Fibroblast of lung (primary cell): ENCODE results near the gene NELFB. TPM values are rescaled to one million over a fixed set of nuclear protein-coding genes. Genes with fewer than 3 reads are reported as not detected.
A peak's percentile ranks its signal among the peaks of the same experiment; 100 is the strongest.

Experiments
- DNase-seq, 2 donors: peaks; one replicate each; pipeline versions ENCODE4 v3.0.0 to v3.0.0-alpha.2; 2010; ENCODE audit warnings: low read depth in 2 of 2
- H2AFZ ChIP-seq: 2 replicates; pipeline ENCODE4 v1.5.1; 2012; ENCODE audit warnings: low read length, control low read depth, inconsistent platforms
- H3K27ac ChIP-seq: 2 replicates; pipeline ENCODE4 v1.5.1; 2011; ENCODE audit warnings: low read length, control low read depth; ENCODE audit not compliant: insufficient read depth
- H3K27me3 ChIP-seq: 2 replicates; pipeline ENCODE4 v1.5.1; 2011; ENCODE audit warnings: mild to moderate bottlenecking, low read length; ENCODE audit not compliant: control insufficient read depth, insufficient read depth
- H3K36me3 ChIP-seq: 2 replicates; pipeline ENCODE4 v1.5.1; 2011; ENCODE audit warnings: low read length; ENCODE audit not compliant: control insufficient read depth, insufficient read depth
- H3K4me1 ChIP-seq: 2 replicates; pipeline ENCODE4 v1.5.1; 2011; ENCODE audit warnings: low read length; ENCODE audit not compliant: control insufficient read depth, insufficient read depth; ENCODE audit errors: extremely low read depth
- H3K4me2 ChIP-seq: 2 replicates; pipeline ENCODE4 v1.5.1; 2011; ENCODE audit warnings: low read length, control low read depth; ENCODE audit not compliant: insufficient read depth; ENCODE audit errors: extremely low read depth
- H3K4me3 ChIP-seq, 4 experiments: fragments of 200-600 bp in 1 of 4; sonication (generic) in 1 of 4; replicated peaks in 1 of 4; 2 replicates each; pipeline ENCODE4 v1.5.1; 2011 to 2016; ENCODE audit warnings: low read length in 4 of 4, low read depth in 3 of 4, mild to moderate bottlenecking in 3 of 4, control low read depth in 2 of 4, inconsistent platforms in 1 of 4, mixed read lengths in 1 of 4; ENCODE audit not compliant: insufficient read depth in 1 of 4; ENCODE audit errors: control extremely low read depth in 1 of 4
- H3K79me2 ChIP-seq: 2 replicates; pipeline ENCODE4 v1.5.1; 2012; ENCODE audit warnings: mild to moderate bottlenecking, low read length, inconsistent platforms; ENCODE audit not compliant: control insufficient read depth, insufficient read depth
- H3K9ac ChIP-seq: 2 replicates; pipeline ENCODE4 v1.5.1; 2011; ENCODE audit warnings: mild to moderate bottlenecking, low read length, control low read depth; ENCODE audit not compliant: insufficient read depth
- H3K9me3 ChIP-seq: 2 replicates; pipeline ENCODE4 v1.5.1; 2012; ENCODE audit warnings: low read depth, low read length; ENCODE audit not compliant: control insufficient read depth, insufficient read depth
- H4K20me1 ChIP-seq: 2 replicates; pipeline ENCODE4 v1.5.1; 2011; ENCODE audit warnings: low read length; ENCODE audit not compliant: control insufficient read depth, insufficient read depth; ENCODE audit errors: extremely low read depth
- EZH2 ChIP-seq: IDR thresholded peaks from 2 replicates; pipeline ENCODE4 v1.5.1; 2012; ENCODE audit warnings: low read length, control low read depth, mild to moderate bottlenecking; ENCODE audit errors: missing control alignments
- polyA plus RNA-seq, 2 donors: library from polyadenylated mRNA; depleted of rRNA in 1 of 2; stranded (reverse) in 1 of 2; unstranded in 1 of 2; fragments of >200 nt; gene quantifications; 2 replicates each; pipeline ENCODE4 v1.2.1, GENCODE V29; 2011 to 2012; ENCODE audit warnings: missing spikeins in 1 of 2
- total RNA-seq: library from RNA; depleted of rRNA; stranded (reverse); fragments of >200 nt; gene quantifications from 2 replicates; pipeline ENCODE4 v1.2.1, GENCODE V29; 2014
- TF ChIP-seq, protein P1 (sequence below), 2 donors: IDR thresholded peaks in 1 of 2; conservative IDR thresholded peaks in 1 of 2; 1 replicate in 1 of 2; 2 replicates in 1 of 2; pipeline ENCODE4 v1.5.1; 2011 to 2012; ENCODE audit warnings: low read length in 2 of 2, control low read depth in 1 of 2, inconsistent platforms in 1 of 2, low read depth in 1 of 2, mild to moderate bottlenecking in 1 of 2

The NELFB gene
- total and polyA plus RNA-seq, 2 donors (not counting 1 experiment from before 2014, with no cell fraction given), result 23.5 to 50.0 TPM

- H3K27me3 ChIP-seq, result no peaks in the 10 kb centered on the region
- no peak for TF ChIP-seq EZH2
- TF ChIP-seq, protein P1, sequence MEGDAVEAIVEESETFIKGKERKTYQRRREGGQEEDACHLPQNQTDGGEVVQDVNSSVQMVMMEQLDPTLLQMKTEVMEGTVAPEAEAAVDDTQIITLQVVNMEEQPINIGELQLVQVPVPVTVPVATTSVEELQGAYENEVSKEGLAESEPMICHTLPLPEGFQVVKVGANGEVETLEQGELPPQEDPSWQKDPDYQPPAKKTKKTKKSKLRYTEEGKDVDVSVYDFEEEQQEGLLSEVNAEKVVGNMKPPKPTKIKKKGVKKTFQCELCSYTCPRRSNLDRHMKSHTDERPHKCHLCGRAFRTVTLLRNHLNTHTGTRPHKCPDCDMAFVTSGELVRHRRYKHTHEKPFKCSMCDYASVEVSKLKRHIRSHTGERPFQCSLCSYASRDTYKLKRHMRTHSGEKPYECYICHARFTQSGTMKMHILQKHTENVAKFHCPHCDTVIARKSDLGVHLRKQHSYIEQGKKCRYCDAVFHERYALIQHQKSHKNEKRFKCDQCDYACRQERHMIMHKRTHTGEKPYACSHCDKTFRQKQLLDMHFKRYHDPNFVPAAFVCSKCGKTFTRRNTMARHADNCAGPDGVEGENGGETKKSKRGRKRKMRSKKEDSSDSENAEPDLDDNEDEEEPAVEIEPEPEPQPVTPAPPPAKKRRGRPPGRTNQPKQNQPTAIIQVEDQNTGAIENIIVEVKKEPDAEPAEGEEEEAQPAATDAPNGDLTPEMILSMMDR (conservative IDR thresholded peaks at IDR 0.05 in 1 of 2, IDR thresholded peaks at IDR 0.05 in 1 of 2; ENCODE audit: low read depth in 1 of 2, low read length in 2 of 2), result no peak
- no peaks in the 10 kb centered on the region for H3K79me2 ChIP-seq
- no peak overlapping the region for H3K4me2 ChIP-seq
- H3K36me3 ChIP-seq, result peaks cover 18% of the 10 kb centered on the region
- H2AFZ ChIP-seq, result no peak overlapping the region
- DNase-seq, result no peak
- H3K9ac ChIP-seq, result no peak overlapping the region
- H3K4me3 ChIP-seq, result peak overlapping the region in 1 of 4 experiments; percentile 22
- no peaks in the 10 kb centered on the region for H3K9me3 ChIP-seq
- peaks cover 5% of the 10 kb centered on the region for H3K4me1 ChIP-seq
- H4K20me1 ChIP-seq, result no peaks in the 10 kb centered on the region
- no peak overlapping the region for H3K27ac ChIP-seq
Measured at GRCh38 chr9:137217276-137218211, 37.6 kb upstream of the NELFB start.

GRCh38 chr9:137218212-137218753 is 36.8 kb upstream of the NELFB start:
- Histone ChIP-seq H2AFZ (no peak overlapping the region), H3K4me1 (peaks cover 8% of the 10 kb centered on the region), H4K20me1 (no peaks in the 10 kb centered on the region), H3K27ac (no peak overlapping the region), H3K79me2 (no peaks in the 10 kb centered on the region), H3K27me3 (no peaks in the 10 kb centered on the region), H3K36me3 (peaks cover 13% of the 10 kb centered on the region), H3K9me3 (no peaks in the 10 kb centered on the region), H3K4me3 (no peak overlapping the region), H3K4me2 (no peak overlapping the region), H3K9ac (no peak overlapping the region)
- TF ChIP-seq, protein P1 (conservative IDR thresholded peaks at IDR 0.05 in 1 of 2, IDR thresholded peaks at IDR 0.05 in 1 of 2; ENCODE audit: low read depth in 1 of 2, low read length in 2 of 2), result no peak
- no peak for TF ChIP-seq EZH2
- no peak for DNase-seq

GRCh38 chr9:137218754-137219271 is 36.3 kb upstream of the NELFB start:
- Histone ChIP-seq H3K36me3 (peaks cover 11% of the 10 kb centered on the region), H3K79me2 (no peaks in the 10 kb centered on the region), H3K9me3 (no peaks in the 10 kb centered on the region), H3K4me2 (peak overlapping the region; percentile 25), H3K9ac (no peak overlapping the region), H3K4me3 (no peak overlapping the region), H3K27me3 (no peaks in the 10 kb centered on the region), H2AFZ (no peak overlapping the region), H3K27ac (no peak overlapping the region), H3K4me1 (peaks cover 8% of the 10 kb centered on the region), H4K20me1 (no peaks in the 10 kb centered on the region)
- DNase-seq, result peak in 1 of 2 donors; percentile 45
- TF ChIP-seq EZH2, result no peak
- TF ChIP-seq, protein P1 (conservative IDR thresholded peaks at IDR 0.05 in 1 of 2, IDR thresholded peaks at IDR 0.05 in 1 of 2; ENCODE audit: low read depth in 1 of 2, low read length in 2 of 2), result no peak
